ENCODE results near the gene RNF167.
"Not testable (repeated sequence)": the region's sequence is repeated elsewhere in the genome, so short reads cannot be mapped to it uniquely, and the experiment has no call there.

The RNF167 gene

GRCh38 chr17:4902540-4902939 is 37.5 kb upstream of the RNF167 start:
- DNase-seq (ENCODE audit: low read depth), result no peak

GRCh38 chr17:4903051-4903818 is 36.8 kb upstream of the RNF167 start, which contains the start of gene CHRNE:
TSS of gene CHRNE (minus strand) at chr17:4903098. CDS start at chr17:4903063, 35 bp downstream.
- peak; percentile 67 for DNase-seq (ENCODE audit: low read depth)

- DNase-seq (ENCODE audit: low read depth), result not testable (repeated sequence)
Measured at GRCh38 chr17:4906642-4907041, 33.4 kb upstream of the RNF167 start.

GRCh38 chr17:4908301-4908700 is 31.8 kb upstream of the RNF167 start:
- DNase-seq (ENCODE audit: low read depth), result no peak

- DNase-seq (ENCODE audit: low read depth), result peak; percentile 70
Measured at GRCh38 chr17:4908711-4909496, 31.2 kb upstream of the RNF167 start.

GRCh38 chr17:4913994-4914393 is 26.1 kb upstream of the RNF167 start:
- no peak for DNase-seq (ENCODE audit: low read depth)

GRCh38 chr17:4914551-4914950 is 25.5 kb upstream of the RNF167 start:
- not testable (repeated sequence) for DNase-seq (ENCODE audit: low read depth)

- no peak for DNase-seq (ENCODE audit: low read depth)
Measured at GRCh38 chr17:4919511-4920047, 20.5 kb upstream of the RNF167 start.

GRCh38 chr17:4920351-4921048 is 19.6 kb upstream of the RNF167 start:
- no peak for DNase-seq (ENCODE audit: low read depth)

- DNase-seq (ENCODE audit: low read depth), result no peak
Measured at GRCh38 chr17:4921320-4921719, 18.7 kb upstream of the RNF167 start.

GRCh38 chr17:4926577-4927335 is 13.3 kb upstream of the RNF167 start:
- not testable (repeated sequence) for DNase-seq (ENCODE audit: low read depth)

GRCh38 chr17:4928881-4929280 is 11.2 kb upstream of the RNF167 start:
- no peak for DNase-seq (ENCODE audit: low read depth)

GRCh38 chr17:4931963-4932362 is 8.1 kb upstream of the RNF167 start, which contains the start of gene GP1BA:
TSS of gene GP1BA (plus strand) at chr17:4932277. CDS start at chr17:4932605, 328 bp downstream.
- DNase-seq (ENCODE audit: low read depth), result no peak

GRCh38 chr17:4932756-4933155 is 7.3 kb upstream of the RNF167 start:
- no peak for DNase-seq (ENCODE audit: low read depth)

GRCh38 chr17:4933646-4934045 is 6.4 kb upstream of the RNF167 start:
- no peak for DNase-seq (ENCODE audit: low read depth)

- no peak for DNase-seq (ENCODE audit: low read depth)
Measured at GRCh38 chr17:4934173-4934979, 5.7 kb upstream of the RNF167 start.

- DNase-seq (ENCODE audit: low read depth), result no peak
Measured at GRCh38 chr17:4935650-4936049, 4.4 kb upstream of the RNF167 start.

GRCh38 chr17:4936436-4936835 is 3.6 kb upstream of the RNF167 start:
- DNase-seq (ENCODE audit: low read depth), result no peak

GRCh38 chr17:4937553-4937952 is 2.5 kb upstream of the RNF167 start:
- DNase-seq (ENCODE audit: low read depth), result no peak

- no peak for DNase-seq (ENCODE audit: low read depth)
Measured at GRCh38 chr17:4938069-4938491, 2.0 kb upstream of the RNF167 start.
